ENCODE results near the gene OLR1.

DNA sequence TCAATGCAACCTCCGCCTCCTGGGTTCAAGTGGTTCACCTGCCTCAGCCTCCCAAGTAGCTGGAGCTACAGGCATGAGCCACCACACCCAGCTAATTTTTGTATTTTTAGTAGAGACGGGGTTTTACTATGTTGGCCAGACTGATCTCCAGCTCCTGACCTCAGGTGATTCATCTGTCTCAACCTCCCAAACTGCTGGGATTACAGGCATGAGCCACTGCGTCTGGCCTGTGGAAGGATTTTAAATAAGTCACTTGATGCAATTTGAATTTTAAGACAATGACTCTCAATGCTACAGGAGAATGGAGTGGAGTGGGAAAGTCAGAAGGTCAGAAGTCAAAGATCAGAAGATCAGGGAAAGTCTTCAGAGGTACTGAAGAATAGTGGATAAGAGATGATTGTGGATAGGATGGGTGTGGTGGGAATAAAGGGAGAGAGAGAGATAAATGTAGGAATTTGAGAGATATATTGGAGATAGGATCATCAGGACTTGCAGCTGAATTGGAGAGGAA is 22.3 kb upstream of the OLR1 start:
- TF ChIP-seq, protein P1, sequence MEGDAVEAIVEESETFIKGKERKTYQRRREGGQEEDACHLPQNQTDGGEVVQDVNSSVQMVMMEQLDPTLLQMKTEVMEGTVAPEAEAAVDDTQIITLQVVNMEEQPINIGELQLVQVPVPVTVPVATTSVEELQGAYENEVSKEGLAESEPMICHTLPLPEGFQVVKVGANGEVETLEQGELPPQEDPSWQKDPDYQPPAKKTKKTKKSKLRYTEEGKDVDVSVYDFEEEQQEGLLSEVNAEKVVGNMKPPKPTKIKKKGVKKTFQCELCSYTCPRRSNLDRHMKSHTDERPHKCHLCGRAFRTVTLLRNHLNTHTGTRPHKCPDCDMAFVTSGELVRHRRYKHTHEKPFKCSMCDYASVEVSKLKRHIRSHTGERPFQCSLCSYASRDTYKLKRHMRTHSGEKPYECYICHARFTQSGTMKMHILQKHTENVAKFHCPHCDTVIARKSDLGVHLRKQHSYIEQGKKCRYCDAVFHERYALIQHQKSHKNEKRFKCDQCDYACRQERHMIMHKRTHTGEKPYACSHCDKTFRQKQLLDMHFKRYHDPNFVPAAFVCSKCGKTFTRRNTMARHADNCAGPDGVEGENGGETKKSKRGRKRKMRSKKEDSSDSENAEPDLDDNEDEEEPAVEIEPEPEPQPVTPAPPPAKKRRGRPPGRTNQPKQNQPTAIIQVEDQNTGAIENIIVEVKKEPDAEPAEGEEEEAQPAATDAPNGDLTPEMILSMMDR (IDR thresholded peaks at IDR 0.05) = no peak
- TF ChIP-seq POLR2AphosphoS5 (IDR thresholded peaks at IDR 0.05; ENCODE audit: low read depth, low read length) (no peak), TCF7L2 (IDR thresholded peaks at IDR 0.05; ENCODE audit: low read depth, low read length) (no peak)

Data from Panc1 (cell line).